ENCODE measurements around the gene KANK2. TPM values are rescaled to one million over a fixed set of nuclear protein-coding genes. Genes with fewer than 3 reads are reported as not detected.
A peak's percentile ranks its signal among the peaks of the same experiment; 100 is the strongest.

Gene KANK2
- total RNA-seq, 1 donor from 2014 or later = 387 TPM

GRCh38 chr19:11198769-11199424 lies 1.6 kb upstream of the KANK2 start:
- DNase-seq (ENCODE audit: extremely low spot score, unreplicated experiment) = no peak
- Mint-ChIP-seq H3K27ac (ENCODE audit: unreplicated experiment) (peak overlapping the region; percentile 75), H3K27me3 (ENCODE audit: unreplicated experiment) (no peaks in the 10 kb centered on the region), H3K9me3 (ENCODE audit: unreplicated experiment) (no peaks in the 10 kb centered on the region), H3K4me3 (ENCODE audit: unreplicated experiment) (peak overlapping the region; percentile 67), H3K4me1 (ENCODE audit: unreplicated experiment) (peaks cover 51% of the 10 kb centered on the region), H3K36me3 (ENCODE audit: unreplicated experiment) (peaks cover 8% of the 10 kb centered on the region)
- TF ChIP-seq, protein P1, sequence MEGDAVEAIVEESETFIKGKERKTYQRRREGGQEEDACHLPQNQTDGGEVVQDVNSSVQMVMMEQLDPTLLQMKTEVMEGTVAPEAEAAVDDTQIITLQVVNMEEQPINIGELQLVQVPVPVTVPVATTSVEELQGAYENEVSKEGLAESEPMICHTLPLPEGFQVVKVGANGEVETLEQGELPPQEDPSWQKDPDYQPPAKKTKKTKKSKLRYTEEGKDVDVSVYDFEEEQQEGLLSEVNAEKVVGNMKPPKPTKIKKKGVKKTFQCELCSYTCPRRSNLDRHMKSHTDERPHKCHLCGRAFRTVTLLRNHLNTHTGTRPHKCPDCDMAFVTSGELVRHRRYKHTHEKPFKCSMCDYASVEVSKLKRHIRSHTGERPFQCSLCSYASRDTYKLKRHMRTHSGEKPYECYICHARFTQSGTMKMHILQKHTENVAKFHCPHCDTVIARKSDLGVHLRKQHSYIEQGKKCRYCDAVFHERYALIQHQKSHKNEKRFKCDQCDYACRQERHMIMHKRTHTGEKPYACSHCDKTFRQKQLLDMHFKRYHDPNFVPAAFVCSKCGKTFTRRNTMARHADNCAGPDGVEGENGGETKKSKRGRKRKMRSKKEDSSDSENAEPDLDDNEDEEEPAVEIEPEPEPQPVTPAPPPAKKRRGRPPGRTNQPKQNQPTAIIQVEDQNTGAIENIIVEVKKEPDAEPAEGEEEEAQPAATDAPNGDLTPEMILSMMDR (IDR thresholded peaks at IDR 0.05) = no peak

GRCh38 chr19:11198175-11198534 lies 810 bp upstream of the KANK2 start:
- Mint-ChIP-seq H3K27me3 (ENCODE audit: unreplicated experiment) (no peaks in the 10 kb centered on the region), H3K4me1 (ENCODE audit: unreplicated experiment) (peaks cover 45% of the 10 kb centered on the region), H3K4me3 (ENCODE audit: unreplicated experiment) (peak overlapping the region; percentile 67), H3K36me3 (ENCODE audit: unreplicated experiment) (peaks cover 8% of the 10 kb centered on the region), H3K27ac (ENCODE audit: unreplicated experiment) (peak overlapping the region; percentile 82), H3K9me3 (ENCODE audit: unreplicated experiment) (no peaks in the 10 kb centered on the region)
- no peak for DNase-seq (ENCODE audit: extremely low spot score, unreplicated experiment)
- TF ChIP-seq, protein P1 (IDR thresholded peaks at IDR 0.05) = no peak

DNA sequence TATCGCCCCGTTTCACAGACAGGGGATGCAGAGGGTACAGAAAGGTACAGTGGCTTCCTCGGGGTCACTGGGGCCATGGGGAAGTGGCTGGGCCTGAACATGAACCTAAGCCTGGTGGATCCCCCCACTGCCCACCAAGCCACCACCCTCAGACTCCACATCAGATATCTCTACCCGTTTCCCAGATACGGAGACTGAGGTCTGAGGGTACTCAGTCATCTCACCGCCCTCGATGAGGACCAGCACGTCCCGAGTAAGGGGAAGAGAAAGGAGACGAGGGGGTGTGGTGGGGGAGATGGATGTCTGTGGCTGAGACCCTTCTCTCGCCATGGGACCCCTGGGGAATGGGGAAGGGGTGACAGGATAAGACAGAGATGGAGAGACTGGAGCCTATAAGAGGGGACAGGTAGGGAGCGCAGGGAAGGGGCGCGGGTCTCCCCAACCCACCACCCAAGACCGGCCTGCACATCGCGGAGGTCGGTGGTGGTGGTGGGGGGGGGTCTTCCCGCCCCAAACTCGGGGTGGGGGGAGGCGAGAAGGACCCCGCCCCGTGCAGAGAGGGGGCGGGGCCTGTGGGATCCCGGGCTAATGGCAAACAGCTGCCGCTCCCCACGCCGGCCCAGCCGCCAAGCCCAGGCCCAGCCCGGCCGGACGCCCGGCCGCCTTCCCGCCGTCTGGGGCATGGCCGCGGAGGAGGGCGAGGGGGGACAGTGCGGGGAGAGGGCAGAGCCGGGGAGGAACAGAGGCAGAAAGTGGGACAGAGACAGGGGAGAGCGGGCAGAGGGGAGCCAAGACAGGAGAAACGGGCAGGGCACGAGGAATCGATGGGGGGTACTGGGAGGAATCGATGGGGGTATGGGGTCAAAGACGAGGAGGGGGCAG lies 698 bp downstream of the KANK2 start:
- Mint-ChIP-seq H3K4me1 (ENCODE audit: unreplicated experiment) (peaks cover 46% of the 10 kb centered on the region), H3K4me3 (ENCODE audit: unreplicated experiment) (peak overlapping the region; percentile 89), H3K9me3 (ENCODE audit: unreplicated experiment) (no peaks in the 10 kb centered on the region), H3K27ac (ENCODE audit: unreplicated experiment) (peak overlapping the region; percentile 76), H3K36me3 (ENCODE audit: unreplicated experiment) (peaks cover 11% of the 10 kb centered on the region), H3K27me3 (ENCODE audit: unreplicated experiment) (no peaks in the 10 kb centered on the region)
- TF ChIP-seq, protein P1 (IDR thresholded peaks at IDR 0.05) = no peak
- no peak for DNase-seq (ENCODE audit: extremely low spot score, unreplicated experiment)

GRCh38 chr19:11195681-11196080 lies 1.7 kb downstream of the KANK2 start:
- Mint-ChIP-seq H3K9me3 (ENCODE audit: unreplicated experiment) (no peaks in the 10 kb centered on the region), H3K27ac (ENCODE audit: unreplicated experiment) (peak overlapping the region; percentile 80), H3K36me3 (ENCODE audit: unreplicated experiment) (peaks cover 18% of the 10 kb centered on the region), H3K4me3 (ENCODE audit: unreplicated experiment) (peak overlapping the region; percentile 89), H3K4me1 (ENCODE audit: unreplicated experiment) (peaks cover 54% of the 10 kb centered on the region), H3K27me3 (ENCODE audit: unreplicated experiment) (no peaks in the 10 kb centered on the region)
- TF ChIP-seq, protein P1 (IDR thresholded peaks at IDR 0.05) = no peak
- DNase-seq (ENCODE audit: extremely low spot score, unreplicated experiment) = no peak
